SK-N-SH (cell line): Measurements from ENCODE around the gene SNX20.

Source experiments
- CTCF ChIP-seq: fragments of 200-600 bp; sonication (generic); IDR thresholded peaks from 2 replicates; pipeline ENCODE4 v1.6.1; 2017; ENCODE audit warnings: antibody characterized with exemption, mild to moderate bottlenecking, moderate library complexity
- EZH2phosphoT487 ChIP-seq: fragments of 200-600 bp; sonication (generic); IDR thresholded peaks from 2 replicates; pipeline ENCODE4 v1.6.1; 2017; ENCODE audit warnings: low read depth, mixed run types, mild to moderate bottlenecking, antibody characterized with exemption, moderate library complexity, borderline replicate concordance
- FOSL2 ChIP-seq: IDR thresholded peaks from 2 replicates; pipeline ENCODE4 v1.4.0; 2012; ENCODE audit warnings: low read depth, mild to moderate bottlenecking, moderate library complexity, borderline replicate concordance
- GATA2 ChIP-seq: sonication (generic); formaldehyde crosslinking; IDR thresholded peaks from 2 replicates; pipeline ENCODE4 v1.5.0; 2020; ENCODE audit warnings: mild to moderate bottlenecking, missing genetic modification reagents
- POLR2AphosphoS5 ChIP-seq: IDR thresholded peaks from 2 replicates; pipeline ENCODE4 v1.6.1; 2012; ENCODE audit warnings: low read depth, low read length

DNA sequence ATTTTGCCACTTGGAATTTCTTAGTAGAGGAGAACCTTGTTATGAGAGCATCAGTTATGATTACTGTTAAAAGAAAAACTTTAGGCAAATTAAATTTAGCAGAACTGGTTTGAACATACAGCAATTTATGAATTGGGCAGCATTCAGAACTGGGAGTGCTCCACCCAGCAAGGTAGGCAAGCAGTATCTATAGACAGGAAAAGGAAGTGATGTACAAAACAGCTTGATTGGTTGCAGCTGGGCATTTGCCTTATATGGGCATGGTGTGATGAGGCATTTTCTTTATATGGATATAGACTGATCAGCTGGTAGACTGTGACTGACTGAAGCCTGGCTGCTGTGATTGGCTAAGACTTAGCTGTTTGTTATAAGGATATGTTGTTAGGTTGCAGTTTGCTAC is 43.2 kb upstream of the SNX20 start:
- TF ChIP-seq CTCF (no peak), EZH2phosphoT487 (no peak), POLR2AphosphoS5 (no peak), GATA2 (CRISPR knock-in tag) (no peak), FOSL2 (no peak)
